ENCODE measurements around the gene APOB.

The APOB gene

DNA sequence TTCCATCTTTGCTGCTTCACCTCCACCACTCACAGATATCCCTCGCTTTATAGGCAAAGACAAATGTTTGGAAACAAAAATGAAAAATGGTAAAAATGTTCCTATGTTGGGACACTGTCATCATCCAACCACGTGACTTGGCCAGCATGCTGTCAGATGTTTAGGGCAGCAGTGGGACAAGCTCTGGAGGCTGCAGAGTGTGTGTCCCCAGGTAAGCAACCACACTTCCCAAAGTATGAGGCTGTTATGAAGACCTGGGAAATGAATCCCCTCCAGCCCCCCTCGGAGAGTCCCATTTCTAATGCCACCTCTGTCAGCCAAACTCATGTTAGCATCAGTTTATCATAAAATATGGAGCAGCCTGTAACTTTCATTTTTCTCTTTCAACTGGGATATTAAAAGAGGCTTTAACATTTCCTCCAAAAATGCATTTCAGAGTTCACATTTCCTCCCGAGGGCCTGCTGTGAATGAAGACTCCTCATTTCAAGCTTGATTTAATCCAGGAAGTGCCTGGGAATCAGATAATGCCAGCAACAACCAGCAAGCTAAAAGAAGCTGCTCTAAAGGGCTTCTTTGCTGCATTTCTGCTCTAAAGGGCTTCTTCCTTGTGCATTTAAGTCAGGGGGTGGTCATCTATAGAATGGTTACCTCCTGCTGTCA lies 66.2 kb downstream of the APOB start:
- H3K27me3 ChIP-seq (replicated peaks; ENCODE audit: control insufficient read depth, insufficient read depth, low read length, poor library complexity, severe bottlenecking), result no peaks in the 10 kb centered on the region
- no peak for DNase-seq
- H3K9me3 ChIP-seq (ENCODE audit: control insufficient read depth, low read length), result no peaks in the 10 kb centered on the region
- no peaks in the 10 kb centered on the region for H3K36me3 ChIP-seq (ENCODE audit: control insufficient read depth, insufficient read depth, low read length)
- H3K4me3 ChIP-seq (ENCODE audit: insufficient read depth, low read depth, low read length, poor library complexity, severe bottlenecking), result no peak overlapping the region
- H3K4me1 ChIP-seq (ENCODE audit: control insufficient read depth, insufficient read depth, low read length, poor library complexity, severe bottlenecking), result no peaks in the 10 kb centered on the region
- H3K27ac ChIP-seq (ENCODE audit: insufficient read depth, low read length, poor library complexity, severe bottlenecking), result no peak overlapping the region

DNA sequence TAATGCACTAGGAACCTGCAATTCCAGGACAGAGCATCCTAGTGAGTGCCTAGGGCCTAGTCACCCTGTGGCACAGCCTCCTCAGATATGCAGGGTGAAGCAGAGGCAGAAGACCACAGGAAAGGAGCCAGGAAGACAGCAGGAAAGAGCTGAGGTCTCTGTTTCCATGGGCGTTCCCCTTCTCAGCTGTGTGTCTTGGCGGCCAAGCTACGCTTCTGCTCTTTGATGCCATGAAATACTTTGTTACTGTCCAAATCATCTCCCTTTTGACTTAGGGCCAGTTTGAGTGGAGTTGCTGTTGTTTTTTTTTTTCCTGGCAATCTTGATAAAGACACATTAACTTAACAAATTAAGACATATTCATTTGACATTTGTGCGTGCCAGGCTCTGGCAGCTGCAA lies 67.3 kb downstream of the APOB start:
- no peak for DNase-seq
- Histone ChIP-seq H3K4me3 (ENCODE audit: insufficient read depth, low read depth, low read length, poor library complexity, severe bottlenecking) (no peak overlapping the region), H3K9me3 (ENCODE audit: control insufficient read depth, low read length) (no peaks in the 10 kb centered on the region), H3K36me3 (ENCODE audit: control insufficient read depth, insufficient read depth, low read length) (no peaks in the 10 kb centered on the region), H3K27ac (ENCODE audit: insufficient read depth, low read length, poor library complexity, severe bottlenecking) (no peak overlapping the region), H3K4me1 (ENCODE audit: control insufficient read depth, insufficient read depth, low read length, poor library complexity, severe bottlenecking) (no peaks in the 10 kb centered on the region), H3K27me3 (replicated peaks; ENCODE audit: control insufficient read depth, insufficient read depth, low read length, poor library complexity, severe bottlenecking) (no peaks in the 10 kb centered on the region)

DNA sequence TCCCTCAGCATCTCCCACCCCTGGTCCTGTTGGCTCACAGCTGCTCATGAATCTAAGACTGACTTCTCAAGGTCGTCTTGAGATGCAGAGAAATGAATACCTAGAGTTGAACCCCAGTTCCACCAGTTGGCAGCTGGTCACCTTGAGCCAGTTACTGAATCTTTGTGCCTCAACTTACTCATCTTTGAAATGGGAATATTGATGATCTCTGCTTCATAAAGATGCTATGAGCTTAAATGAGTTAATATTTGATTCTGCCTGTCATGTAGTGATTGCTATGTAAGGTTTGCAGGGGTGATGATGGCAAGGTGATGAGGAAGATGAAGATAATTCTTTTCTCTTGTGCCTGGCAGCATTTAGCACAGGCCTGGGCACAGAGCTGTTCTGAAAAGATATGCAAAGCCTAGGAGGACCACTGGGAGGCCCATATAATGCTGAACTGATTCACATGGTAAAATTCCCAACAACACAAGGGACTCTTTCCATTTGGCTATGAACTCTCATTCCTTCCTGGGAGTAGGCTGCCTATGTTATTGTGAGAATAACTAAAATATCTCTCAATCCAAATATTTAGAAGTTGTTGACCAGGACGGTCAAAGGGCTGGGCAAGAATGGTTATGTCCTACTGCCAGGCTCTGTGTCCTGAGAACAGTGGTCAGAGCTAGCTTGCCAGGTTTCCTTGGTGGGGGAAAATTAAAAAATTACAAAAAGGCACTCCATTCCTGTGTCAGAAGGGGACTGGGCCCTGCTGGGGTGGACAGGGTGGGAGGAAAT lies 70.9 kb downstream of the APOB start:
- no peaks in the 10 kb centered on the region for H3K27me3 ChIP-seq (replicated peaks; ENCODE audit: control insufficient read depth, insufficient read depth, low read length, poor library complexity, severe bottlenecking)
- no peaks in the 10 kb centered on the region for H3K36me3 ChIP-seq (ENCODE audit: control insufficient read depth, insufficient read depth, low read length)
- DNase-seq, result no peak
- H3K4me3 ChIP-seq (ENCODE audit: insufficient read depth, low read depth, low read length, poor library complexity, severe bottlenecking), result no peak overlapping the region
- no peaks in the 10 kb centered on the region for H3K9me3 ChIP-seq (ENCODE audit: control insufficient read depth, low read length)
- no peak overlapping the region for H3K27ac ChIP-seq (ENCODE audit: insufficient read depth, low read length, poor library complexity, severe bottlenecking)
- H3K4me1 ChIP-seq (ENCODE audit: control insufficient read depth, insufficient read depth, low read length, poor library complexity, severe bottlenecking), result no peaks in the 10 kb centered on the region

- Histone ChIP-seq H3K36me3 (ENCODE audit: control insufficient read depth, insufficient read depth, low read length) (no peaks in the 10 kb centered on the region), H3K9me3 (ENCODE audit: control insufficient read depth, low read length) (no peaks in the 10 kb centered on the region), H3K4me3 (ENCODE audit: insufficient read depth, low read depth, low read length, poor library complexity, severe bottlenecking) (no peak overlapping the region), H3K4me1 (ENCODE audit: control insufficient read depth, insufficient read depth, low read length, poor library complexity, severe bottlenecking) (no peaks in the 10 kb centered on the region), H3K27ac (ENCODE audit: insufficient read depth, low read length, poor library complexity, severe bottlenecking) (no peak overlapping the region), H3K27me3 (replicated peaks; ENCODE audit: control insufficient read depth, insufficient read depth, low read length, poor library complexity, severe bottlenecking) (no peaks in the 10 kb centered on the region)
- no peak for DNase-seq
Observed at GRCh38 chr2:20972110-20972509, 71.8 kb downstream of the APOB start.

DNA sequence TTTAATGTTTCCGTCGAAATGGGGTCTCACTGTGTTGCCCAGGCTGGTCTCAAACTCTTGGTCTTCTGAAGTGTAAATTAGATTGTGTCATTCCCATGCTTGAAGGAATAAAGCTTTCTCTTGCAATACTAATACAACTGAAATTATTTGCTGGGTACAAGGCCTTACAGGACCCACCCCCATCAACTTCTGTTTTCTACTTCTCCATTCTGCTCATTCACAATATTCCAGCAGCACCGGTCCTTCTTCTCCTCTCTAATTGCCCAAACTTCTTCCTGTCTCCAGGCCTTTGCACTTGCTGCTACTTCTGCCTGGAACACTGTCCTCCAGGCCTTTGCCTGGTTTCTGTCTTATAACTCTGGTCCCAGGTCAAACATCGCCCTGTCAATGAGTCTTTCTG lies 73.8 kb downstream of the APOB start:
- no peak for DNase-seq
- H3K4me3 ChIP-seq (ENCODE audit: insufficient read depth, low read depth, low read length, poor library complexity, severe bottlenecking), result no peak overlapping the region
- no peaks in the 10 kb centered on the region for H3K27me3 ChIP-seq (replicated peaks; ENCODE audit: control insufficient read depth, insufficient read depth, low read length, poor library complexity, severe bottlenecking)
- H3K9me3 ChIP-seq (ENCODE audit: control insufficient read depth, low read length), result no peaks in the 10 kb centered on the region
- no peak overlapping the region for H3K27ac ChIP-seq (ENCODE audit: insufficient read depth, low read length, poor library complexity, severe bottlenecking)
- no peaks in the 10 kb centered on the region for H3K4me1 ChIP-seq (ENCODE audit: control insufficient read depth, insufficient read depth, low read length, poor library complexity, severe bottlenecking)
- no peaks in the 10 kb centered on the region for H3K36me3 ChIP-seq (ENCODE audit: control insufficient read depth, insufficient read depth, low read length)

DNA sequence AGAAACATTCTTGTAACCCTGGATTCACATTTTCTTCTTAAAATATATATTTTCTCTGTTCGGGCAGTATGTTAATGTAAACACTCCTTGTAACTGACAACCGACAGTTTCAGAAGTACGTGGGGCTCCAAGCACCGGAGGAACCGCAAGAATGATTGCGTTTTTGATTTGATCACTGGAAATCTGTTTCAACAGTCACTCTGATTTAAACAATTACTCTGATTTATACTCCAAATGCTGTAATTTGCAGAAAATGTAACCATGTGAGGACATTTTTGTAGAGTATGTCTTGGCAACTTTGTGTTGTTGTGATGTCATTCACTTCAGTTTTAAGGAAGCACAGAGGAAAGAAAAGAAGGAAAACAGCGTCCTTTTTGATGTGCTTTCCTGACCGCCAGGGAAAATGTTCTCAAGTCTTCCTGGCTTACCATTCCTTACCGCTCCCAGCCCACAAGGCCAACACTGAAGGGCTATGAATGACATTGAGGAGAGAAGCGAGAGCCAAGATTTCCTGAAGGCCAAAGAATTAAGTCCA lies 77.7 kb downstream of the APOB start:
- no peaks in the 10 kb centered on the region for H3K36me3 ChIP-seq (ENCODE audit: control insufficient read depth, insufficient read depth, low read length)
- no peaks in the 10 kb centered on the region for H3K4me1 ChIP-seq (ENCODE audit: control insufficient read depth, insufficient read depth, low read length, poor library complexity, severe bottlenecking)
- H3K27me3 ChIP-seq (replicated peaks; ENCODE audit: control insufficient read depth, insufficient read depth, low read length, poor library complexity, severe bottlenecking), result no peaks in the 10 kb centered on the region
- H3K4me3 ChIP-seq (ENCODE audit: insufficient read depth, low read depth, low read length, poor library complexity, severe bottlenecking), result no peak overlapping the region
- H3K9me3 ChIP-seq (ENCODE audit: control insufficient read depth, low read length), result no peaks in the 10 kb centered on the region
- H3K27ac ChIP-seq (ENCODE audit: insufficient read depth, low read length, poor library complexity, severe bottlenecking), result no peak overlapping the region
- DNase-seq, result no peak

GRCh38 chr2:20965221-20965620 lies 78.7 kb downstream of the APOB start:
- Histone ChIP-seq H3K9me3 (ENCODE audit: control insufficient read depth, low read length) (no peaks in the 10 kb centered on the region), H3K4me1 (ENCODE audit: control insufficient read depth, insufficient read depth, low read length, poor library complexity, severe bottlenecking) (no peaks in the 10 kb centered on the region), H3K4me3 (ENCODE audit: insufficient read depth, low read depth, low read length, poor library complexity, severe bottlenecking) (no peak overlapping the region), H3K36me3 (ENCODE audit: control insufficient read depth, insufficient read depth, low read length) (no peaks in the 10 kb centered on the region), H3K27me3 (replicated peaks; ENCODE audit: control insufficient read depth, insufficient read depth, low read length, poor library complexity, severe bottlenecking) (no peaks in the 10 kb centered on the region), H3K27ac (ENCODE audit: insufficient read depth, low read length, poor library complexity, severe bottlenecking) (no peak overlapping the region)
- DNase-seq, result no peak

- Histone ChIP-seq H3K4me1 (ENCODE audit: control insufficient read depth, insufficient read depth, low read length, poor library complexity, severe bottlenecking) (no peaks in the 10 kb centered on the region), H3K36me3 (ENCODE audit: control insufficient read depth, insufficient read depth, low read length) (no peaks in the 10 kb centered on the region), H3K27me3 (replicated peaks; ENCODE audit: control insufficient read depth, insufficient read depth, low read length, poor library complexity, severe bottlenecking) (no peaks in the 10 kb centered on the region), H3K9me3 (ENCODE audit: control insufficient read depth, low read length) (no peaks in the 10 kb centered on the region), H3K4me3 (ENCODE audit: insufficient read depth, low read depth, low read length, poor library complexity, severe bottlenecking) (no peak overlapping the region), H3K27ac (ENCODE audit: insufficient read depth, low read length, poor library complexity, severe bottlenecking) (no peak overlapping the region)
- no peak for DNase-seq
Observed at GRCh38 chr2:20963867-20964266, 80.0 kb downstream of the APOB start.

- Histone ChIP-seq H3K27me3 (replicated peaks; ENCODE audit: control insufficient read depth, insufficient read depth, low read length, poor library complexity, severe bottlenecking) (no peaks in the 10 kb centered on the region), H3K4me3 (ENCODE audit: insufficient read depth, low read depth, low read length, poor library complexity, severe bottlenecking) (no peak overlapping the region), H3K36me3 (ENCODE audit: control insufficient read depth, insufficient read depth, low read length) (no peaks in the 10 kb centered on the region), H3K9me3 (ENCODE audit: control insufficient read depth, low read length) (no peaks in the 10 kb centered on the region), H3K4me1 (ENCODE audit: control insufficient read depth, insufficient read depth, low read length, poor library complexity, severe bottlenecking) (no peaks in the 10 kb centered on the region), H3K27ac (ENCODE audit: insufficient read depth, low read length, poor library complexity, severe bottlenecking) (no peak overlapping the region)
- peak; percentile 21 to 51 (median 31) for DNase-seq
Observed at GRCh38 chr2:20962939-20963557, 80.8 kb downstream of the APOB start.

DNA sequence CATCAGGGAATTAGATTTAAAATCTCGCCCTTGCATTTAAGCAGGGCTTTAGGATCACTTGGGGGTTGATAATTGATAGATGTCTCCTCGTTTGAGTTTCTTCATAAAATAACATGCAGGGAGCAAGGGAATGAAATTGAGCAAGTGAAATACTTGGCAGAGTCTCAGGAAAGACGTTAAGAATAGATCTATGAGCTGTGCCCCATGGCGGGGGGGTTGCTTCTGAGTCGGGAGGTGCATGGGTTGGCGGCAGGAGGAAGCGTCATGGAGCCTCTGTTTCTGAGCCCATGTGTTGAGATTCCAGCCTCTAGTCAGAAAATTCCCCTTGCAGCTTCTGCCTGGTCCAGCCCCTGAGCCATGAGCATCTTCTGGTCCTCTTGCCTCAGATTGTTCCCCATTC lies 82.0 kb downstream of the APOB start:
- H3K27me3 ChIP-seq (replicated peaks; ENCODE audit: control insufficient read depth, insufficient read depth, low read length, poor library complexity, severe bottlenecking), result no peaks in the 10 kb centered on the region
- no peak for DNase-seq
- H3K4me1 ChIP-seq (ENCODE audit: control insufficient read depth, insufficient read depth, low read length, poor library complexity, severe bottlenecking), result no peaks in the 10 kb centered on the region
- no peaks in the 10 kb centered on the region for H3K9me3 ChIP-seq (ENCODE audit: control insufficient read depth, low read length)
- no peak overlapping the region for H3K27ac ChIP-seq (ENCODE audit: insufficient read depth, low read length, poor library complexity, severe bottlenecking)
- no peaks in the 10 kb centered on the region for H3K36me3 ChIP-seq (ENCODE audit: control insufficient read depth, insufficient read depth, low read length)
- no peak overlapping the region for H3K4me3 ChIP-seq (ENCODE audit: insufficient read depth, low read depth, low read length, poor library complexity, severe bottlenecking)

All from effector memory CD4-positive, alpha-beta T cell (primary cell).